H1 (cell line): ENCODE measurements around the gene TEX55. TPM values are rescaled to one million over a fixed set of nuclear protein-coding genes. Genes with fewer than 3 reads are reported as not detected.

Source experiments
- CTCF ChIA-PET: fragments of 300-600 bp; sonication (Branson Sonifier 250); formaldehyde crosslinking; loops from one replicate; lab custom pipeline; 2021; ENCODE audit not compliant: partially characterized antibody; lab: Charles Lee
- POLR2A ChIA-PET: fragments of 300-600 bp; sonication (Branson Sonifier 250); formaldehyde crosslinking; loops from one replicate; lab custom pipeline; 2021; ENCODE audit warnings: inconsistent platforms; ENCODE audit not compliant: partially characterized antibody; lab: Charles Lee
- DNase-seq, 2 experiments: peaks; one replicate each; pipeline versions ENCODE4 v3.0.0 to v3.0.0-alpha.2; 2010 to 2022; ENCODE audit warnings: low spot score in 2 of 2, low read depth in 1 of 2, mixed read lengths in 1 of 2
- FAIRE-seq: peaks from 2 replicates; lab custom pipeline; 2011; peaks lifted over from hg19 to GRCh38; lab: Jason Lieb, UNC
- H2AFZ ChIP-seq: 2 replicates; pipeline ENCODE4 v1.8.1; 2012; ENCODE audit warnings: low read length, inconsistent platforms
- H2AK5ac ChIP-seq: 2 replicates; pipeline ENCODE4 v1.6.1; 2013; ENCODE audit warnings: low read depth, low read length
- H2BK120ac ChIP-seq: replicated peaks from 2 replicates; pipeline ENCODE3; 2013; ENCODE audit warnings: low read depth, low read length, inconsistent platforms
- H2BK12ac ChIP-seq: 2 replicates; pipeline ENCODE4 v1.6.1; 2013; ENCODE audit warnings: low read depth, low read length
- H2BK15ac ChIP-seq: 2 replicates; pipeline ENCODE4 v1.6.1; 2013; ENCODE audit warnings: low read length
- H2BK20ac ChIP-seq: 2 replicates; pipeline ENCODE4 v1.6.1; 2013; ENCODE audit warnings: low read length
- H2BK5ac ChIP-seq: 2 replicates; pipeline ENCODE4 v1.6.1; 2013; ENCODE audit warnings: low read depth, low read length
- H3K14ac ChIP-seq: 2 replicates; pipeline ENCODE4 v1.6.1; 2013; ENCODE audit warnings: inconsistent platforms; ENCODE audit not compliant: insufficient read length
- H3K18ac ChIP-seq: 2 replicates; pipeline ENCODE4 v1.6.1; 2013; ENCODE audit warnings: low read length; ENCODE audit errors: extremely low read depth
- H3K23ac ChIP-seq: 2 replicates; pipeline ENCODE4 v1.6.1; 2013; ENCODE audit warnings: inconsistent platforms; ENCODE audit not compliant: insufficient read length
- H3K23me2 ChIP-seq: 2 replicates; pipeline ENCODE4 v1.6.1; 2013; ENCODE audit warnings: low read depth, low read length
- H3K27ac ChIP-seq: 2 replicates; pipeline ENCODE4 v1.6.1; 2011; ENCODE audit warnings: low read depth, low read length, inconsistent platforms
- H3K27me3 ChIP-seq, 4 experiments: replicated peaks in 1 of 4; 1 replicate in 1 of 4; 2 replicates in 3 of 4; pipeline versions ENCODE4 v1.6.1 to v1.8.1; 2011 to 2013; ENCODE audit warnings: low read length in 3 of 4, mild to moderate bottlenecking in 3 of 4, inconsistent platforms in 2 of 4, mixed read lengths in 2 of 4, moderate library complexity in 1 of 4; ENCODE audit not compliant: control insufficient read depth in 3 of 4, insufficient read depth in 3 of 4; ENCODE audit errors: extremely low read depth in 1 of 4
- H3K36me3 ChIP-seq, 4 experiments: 2 replicates each; pipeline versions ENCODE4 v1.6.1 to v1.8.1; 2011 to 2013; ENCODE audit warnings: mild to moderate bottlenecking in 4 of 4, low read length in 3 of 4, moderate library complexity in 2 of 4, control low read depth in 1 of 4, inconsistent platforms in 1 of 4; ENCODE audit not compliant: insufficient read depth in 4 of 4, control insufficient read depth in 2 of 4
- H3K4ac ChIP-seq: replicated peaks from 2 replicates; pipeline ENCODE3; 2013; ENCODE audit warnings: low read length, low read depth, mixed read lengths, inconsistent platforms; ENCODE audit not compliant: insufficient read length
- H3K4me1 ChIP-seq, 4 experiments: replicated peaks in 1 of 4; 1 replicate in 1 of 4; 2 replicates in 3 of 4; pipeline versions ENCODE4 v1.6.1 to v1.8.1; 2011 to 2013; ENCODE audit warnings: low read length in 3 of 4, inconsistent platforms in 2 of 4, mixed read lengths in 1 of 4; ENCODE audit not compliant: insufficient read depth in 4 of 4, control insufficient read depth in 3 of 4
- H3K4me2 ChIP-seq, 2 experiments: 2 replicates each; pipeline versions ENCODE4 v1.6.1 to v1.8.1; 2011 to 2013; ENCODE audit warnings: low read depth in 2 of 2, low read length in 2 of 2, control low read depth in 1 of 2, inconsistent platforms in 1 of 2, mild to moderate bottlenecking in 1 of 2; ENCODE audit not compliant: insufficient read depth in 1 of 2
- H3K4me3 ChIP-seq, 4 experiments: fragments of 200-600, 300-600 bp in 1 of 4; sonication (generic), shearing (Covaris generic), sonication (Bioruptor Twin) in 1 of 4; 2 replicates each; pipeline versions ENCODE4 v1.5.1 to v1.8.1; 2011 to 2016; ENCODE audit warnings: low read length in 4 of 4, low read depth in 3 of 4, control low read depth in 2 of 4, inconsistent platforms in 2 of 4, mild to moderate bottlenecking in 2 of 4, mixed read lengths in 1 of 4, moderate library complexity in 1 of 4; ENCODE audit not compliant: insufficient read depth in 2 of 4; ENCODE audit errors: extremely low read depth in 1 of 4
- H3K56ac ChIP-seq: replicated peaks from 2 replicates; pipeline ENCODE3; 2013; ENCODE audit warnings: low read depth, mild to moderate bottlenecking, mixed read lengths, low read length, inconsistent platforms; ENCODE audit not compliant: insufficient read length
- H3K79me1 ChIP-seq: 2 replicates; pipeline ENCODE4 v1.6.1; 2013; ENCODE audit warnings: low read depth, low read length, control low read depth
- H3K79me2 ChIP-seq, 2 experiments: 2 replicates each; pipeline versions ENCODE4 v1.6.1 to v1.8.1; 2012 to 2013; ENCODE audit warnings: low read length in 2 of 2, mild to moderate bottlenecking in 2 of 2, inconsistent platforms in 1 of 2; ENCODE audit not compliant: insufficient read depth in 2 of 2, control insufficient read depth in 1 of 2
- H3K9ac ChIP-seq, 4 experiments: replicated peaks in 1 of 4; 1 replicate in 1 of 4; 2 replicates in 3 of 4; pipeline versions ENCODE4 v1.6.1 to v1.8.1; 2011 to 2013; ENCODE audit warnings: low read depth in 3 of 4, low read length in 3 of 4, control low read depth in 2 of 4, mild to moderate bottlenecking in 2 of 4, moderate library complexity in 2 of 4, inconsistent platforms in 1 of 4; ENCODE audit errors: extremely low read depth in 1 of 4
- H3K9me3 ChIP-seq, 2 experiments: 2 replicates each; pipeline versions ENCODE4 v1.6.1 to v1.8.1; 2012 to 2013; ENCODE audit warnings: mild to moderate bottlenecking in 2 of 2, moderate library complexity in 2 of 2, control low read depth in 1 of 2, inconsistent platforms in 1 of 2, low read depth in 1 of 2, low read length in 1 of 2, mixed read lengths in 1 of 2; ENCODE audit not compliant: insufficient read depth in 2 of 2
- H4K20me1 ChIP-seq, 2 experiments: replicated peaks in 1 of 2; 2 replicates each; pipeline versions ENCODE3 to v1.8.1; 2011 to 2013; ENCODE audit warnings: inconsistent platforms in 2 of 2, low read length in 2 of 2, mild to moderate bottlenecking in 1 of 2; ENCODE audit not compliant: insufficient read depth in 2 of 2, control insufficient read depth in 1 of 2
- H4K5ac ChIP-seq: 2 replicates; pipeline ENCODE4 v1.6.1; 2013; ENCODE audit warnings: low read length, low read depth, mixed read lengths, inconsistent platforms; ENCODE audit not compliant: insufficient read length
- H4K8ac ChIP-seq: 2 replicates; pipeline ENCODE4 v1.8.0; 2013; ENCODE audit warnings: mild to moderate bottlenecking, moderate library complexity, low read length, inconsistent platforms; ENCODE audit not compliant: insufficient read depth; ENCODE audit errors: extremely low read depth
- H4K91ac ChIP-seq: replicated peaks from 2 replicates; pipeline ENCODE3; 2013; ENCODE audit warnings: low read length, mixed read lengths, inconsistent platforms; ENCODE audit not compliant: insufficient read length
- ASH2L ChIP-seq: fragments of 200-600, 300-600 bp; sonication (generic); IDR thresholded peaks from one replicate; pipeline ENCODE4 v1.7.1; 2017; ENCODE audit warnings: low read length
- CHD2 ChIP-seq: IDR thresholded peaks from 2 replicates; pipeline ENCODE4 v1.6.1; 2012; ENCODE audit warnings: low read length, improper control_type of control experiment
- EP300 ChIP-seq, 2 experiments: IDR thresholded peaks; 1 replicate in 1 of 2; 2 replicates in 1 of 2; pipeline ENCODE4 v1.6.1; 2011 to 2012; ENCODE audit warnings: low read depth in 2 of 2, low read length in 2 of 2, mild to moderate bottlenecking in 2 of 2, borderline replicate concordance in 1 of 2, inconsistent platforms in 1 of 2, moderate library complexity in 1 of 2
- JUN ChIP-seq: IDR thresholded peaks from 2 replicates; pipeline ENCODE4 v1.6.1; 2011; ENCODE audit warnings: low read depth, mild to moderate bottlenecking, improper control_type of control experiment, low read length
- POLR2A ChIP-seq, 2 experiments: IDR thresholded peaks; 1 replicate in 1 of 2; 2 replicates in 1 of 2; pipeline ENCODE4 v1.6.1; 2011; ENCODE audit warnings: low read depth in 2 of 2, low read length in 2 of 2, mild to moderate bottlenecking in 2 of 2; ENCODE audit errors: control extremely low read depth in 1 of 2
- POLR2AphosphoS5 ChIP-seq: IDR thresholded peaks from 2 replicates; pipeline ENCODE4 v1.6.1; 2011; ENCODE audit warnings: low read depth, low read length
- SP1 ChIP-seq: IDR thresholded peaks from 2 replicates; pipeline ENCODE4 v1.6.1; 2011; ENCODE audit warnings: low read depth, low read length
- TAF7 ChIP-seq: optimal IDR thresholded peaks from 2 replicates; pipeline ENCODE3; 2011; ENCODE audit warnings: low read depth, mild to moderate bottlenecking, inconsistent platforms, low read length, moderate library complexity, borderline replicate concordance
- WGBS, 2 experiments: shearing (Covaris generic) in 1 of 2; methylation state at CpG; one replicate each; pipeline versions ENCODE4 v1.1.6 to v1.1.7; 2013 to 2015; ENCODE audit warnings: low lambda C conversion rate in 2 of 2, mixed read lengths in 2 of 2, inconsistent platforms in 1 of 2, low coverage in 1 of 2, missing lambda C conversion rate in 1 of 2; ENCODE audit not compliant: insufficient replicate concordance in 2 of 2, insufficient coverage in 1 of 2, insufficient read length in 1 of 2; ENCODE audit errors: extremely low coverage in 1 of 2, missing lambda C conversion rate in 1 of 2; 5-methylcytosine and 5-hydroxymethylcytosine counted together
- polyA plus RNA-seq, 7 experiments: library from polyadenylated mRNA; depleted of rRNA in 3 of 7; stranded (reverse) in 5 of 7; unstranded in 2 of 7; fragments of >200 nt in 5 of 7; fragments of 200-250 nt in 2 of 7; gene quantifications; 1 replicate in 5 of 7; 2 replicates in 1 of 7; 4 replicates in 1 of 7; pipeline versions ENCODE4 v1.2.1 to v1.2.3, GENCODE V29; 2011 to 2013; ENCODE audit warnings: missing spikeins in 2 of 7, mixed read lengths in 2 of 7
- total RNA-seq: library from RNA; stranded (reverse); fragmentation: NEBNext Ultra II Directional; extraction: Animal tissue kit (Norgen Biotek cat#: 25700); gene quantifications from 2 replicates; pipeline ENCODE4 v1.2.1, GENCODE V29; 2021

The TEX55 gene
- total and polyA plus RNA-seq, 2 of the 8 experiments (the other 6 are each of a cell fraction or from before 2014, with no cell fraction given) = not detected

DNA sequence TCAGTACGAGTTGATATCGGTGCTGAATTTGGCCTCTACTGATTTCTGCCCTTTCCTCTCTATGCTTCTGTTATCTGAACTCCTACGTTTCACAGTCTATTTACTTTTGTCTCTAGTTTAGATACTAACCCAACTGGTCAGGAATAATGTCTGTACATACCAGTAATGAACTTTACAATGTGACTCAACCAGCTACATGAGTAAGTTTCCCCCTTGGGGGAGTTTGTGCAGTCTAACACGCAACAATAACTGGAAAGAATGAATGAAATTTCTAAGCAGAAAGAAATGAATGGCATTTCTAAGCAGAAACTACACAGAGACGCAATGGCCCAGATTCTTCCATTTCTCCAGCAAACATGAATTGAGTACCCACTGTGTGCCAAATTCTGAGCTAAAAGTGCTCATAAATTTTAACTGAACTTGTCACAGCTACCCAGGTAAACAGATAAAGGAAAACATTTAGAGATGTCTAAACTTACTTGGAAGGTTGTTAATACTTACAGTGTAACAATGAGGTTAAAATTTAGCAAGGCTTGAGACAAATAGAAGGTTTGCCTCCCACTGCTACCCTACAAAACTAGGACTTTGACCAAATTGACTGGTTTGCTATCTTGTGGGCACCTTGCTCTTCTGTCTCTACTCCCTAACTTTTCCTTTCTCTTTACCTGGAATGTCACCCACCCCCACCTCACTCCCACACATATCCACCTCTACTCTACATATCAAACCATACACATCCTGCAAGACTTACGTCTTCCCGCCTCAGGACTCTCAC is 39.0 kb downstream of the TEX55 start:
- Histone ChIP-seq H3K23ac (no peak overlapping the region), H4K5ac (no peak overlapping the region), H3K4me1 (no peaks in the 10 kb centered on the region), H4K20me1 (no peaks in the 10 kb centered on the region), H3K56ac (no peak overlapping the region), H3K23me2 (no peaks in the 10 kb centered on the region), H3K4ac (no peak overlapping the region), H4K91ac (no peak overlapping the region), H2BK20ac (no peak overlapping the region), H3K79me2 (no peaks in the 10 kb centered on the region), H2BK120ac (no peak overlapping the region), H2AK5ac (no peak overlapping the region), H3K79me1 (no peaks in the 10 kb centered on the region), H3K4me3 (no peak overlapping the region), H3K18ac (no peak overlapping the region), H3K9ac (no peak overlapping the region), H2BK15ac (no peak overlapping the region), H2BK5ac (no peak overlapping the region), H3K14ac (no peak overlapping the region), H2BK12ac (no peak overlapping the region), H4K8ac (no peak overlapping the region), H3K36me3 (no peaks in the 10 kb centered on the region), H3K4me2 (no peak overlapping the region), H2AFZ (no peak overlapping the region), H3K9me3 (no peaks in the 10 kb centered on the region), H3K27ac (no peak overlapping the region), H3K27me3 (peaks cover 0 to 3% (median under 1%) of the 10 kb centered on the region in 4 experiments; a peak in 3 of 7 replicates)
- ChIA-PET POLR2A (interaction anchor here (1.4 kb wide), 1 partner anchor 26 kb away, joined by 3 read pairs; no protein-coding TSS in a partner anchor), CTCF (interaction anchor here (0.8 to 1.2 kb wide), 2 partner anchors 54 to 56 kb away, joined by 4 read pairs; partner anchors contain the start of gene B4GALT4)
- WGBS, 2 experiments = 88% methylated on average over 7 of the region's 7 CpGs; no CpG with 5 or more reads in 1 of the 2 experiments
- no peak for DNase-seq
- no peak for FAIRE-seq
- TF ChIP-seq EP300 (IDR thresholded peaks at IDR 0.05; ENCODE audit: borderline replicate concordance in 1 of 2, low read depth in 2 of 2, low read length in 2 of 2) (no peak), TAF7 (no peak), POLR2A (IDR thresholded peaks at IDR 0.05; ENCODE audit: control extremely low read depth in 1 of 2, low read depth in 2 of 2, low read length in 2 of 2) (no peak), CHD2 (no peak), SP1 (no peak), POLR2AphosphoS5 (no peak), JUN (no peak), ASH2L (no peak)
